Measurements from ENCODE around the gene MTCL1.

MTCL1 gene

DNA sequence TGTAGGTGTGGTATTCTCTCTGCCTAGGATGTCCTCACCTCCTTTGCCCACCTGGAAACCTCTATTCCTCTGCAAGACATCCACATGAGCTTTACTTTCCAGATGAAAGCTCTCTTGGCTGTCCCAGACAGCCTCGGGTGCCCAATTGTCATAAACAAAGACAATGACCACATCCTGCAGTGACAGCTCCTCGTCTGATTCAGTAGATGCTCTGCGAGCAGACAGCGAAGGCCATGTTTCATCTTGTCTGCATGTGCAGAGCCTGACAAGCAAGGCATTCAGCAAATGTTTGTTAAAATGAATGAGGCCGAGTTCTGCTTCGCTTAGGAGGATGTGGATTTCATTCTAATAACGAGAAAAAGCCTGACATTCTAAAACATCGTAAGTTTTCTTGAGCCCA is 150.9 kb downstream of the MTCL1 start:
- DNase-seq (no peak), ATAC-seq (ENCODE audit: insufficient read depth, low read depth) (peak; percentile 67)
- Histone ChIP-seq H3K27ac (ENCODE audit: low read length) (no peak overlapping the region), H3K9ac (ENCODE audit: low read depth, low read length) (no peak overlapping the region), H3K4me2 (ENCODE audit: insufficient read depth, low read length) (no peak overlapping the region), H3K4me3 (ENCODE audit: low read depth in 1 of 2, low read length in 2 of 2) (no peak overlapping the region), H3K79me2 (ENCODE audit: insufficient read depth, low read length) (no peaks in the 10 kb centered on the region), H3K27me3 (ENCODE audit: insufficient read depth, low read length, poor library complexity) (no peaks in the 10 kb centered on the region), H4K20me1 (ENCODE audit: insufficient read depth, low read length) (no peaks in the 10 kb centered on the region), H2AFZ (ENCODE audit: low read depth, low read length) (no peak overlapping the region), H3K36me3 (ENCODE audit: insufficient read depth, low read length) (no peaks in the 10 kb centered on the region), H3K9me3 (ENCODE audit: insufficient read depth, low read length, severe bottlenecking) (no peaks in the 10 kb centered on the region), H3K4me1 (ENCODE audit: insufficient read depth, low read length) (no peaks in the 10 kb centered on the region)
- TF ChIP-seq EZH2 (IDR thresholded peaks at IDR 0.05; ENCODE audit: borderline replicate concordance, low read depth, low read length, severe bottlenecking) = no peak
- TF ChIP-seq, protein P1, sequence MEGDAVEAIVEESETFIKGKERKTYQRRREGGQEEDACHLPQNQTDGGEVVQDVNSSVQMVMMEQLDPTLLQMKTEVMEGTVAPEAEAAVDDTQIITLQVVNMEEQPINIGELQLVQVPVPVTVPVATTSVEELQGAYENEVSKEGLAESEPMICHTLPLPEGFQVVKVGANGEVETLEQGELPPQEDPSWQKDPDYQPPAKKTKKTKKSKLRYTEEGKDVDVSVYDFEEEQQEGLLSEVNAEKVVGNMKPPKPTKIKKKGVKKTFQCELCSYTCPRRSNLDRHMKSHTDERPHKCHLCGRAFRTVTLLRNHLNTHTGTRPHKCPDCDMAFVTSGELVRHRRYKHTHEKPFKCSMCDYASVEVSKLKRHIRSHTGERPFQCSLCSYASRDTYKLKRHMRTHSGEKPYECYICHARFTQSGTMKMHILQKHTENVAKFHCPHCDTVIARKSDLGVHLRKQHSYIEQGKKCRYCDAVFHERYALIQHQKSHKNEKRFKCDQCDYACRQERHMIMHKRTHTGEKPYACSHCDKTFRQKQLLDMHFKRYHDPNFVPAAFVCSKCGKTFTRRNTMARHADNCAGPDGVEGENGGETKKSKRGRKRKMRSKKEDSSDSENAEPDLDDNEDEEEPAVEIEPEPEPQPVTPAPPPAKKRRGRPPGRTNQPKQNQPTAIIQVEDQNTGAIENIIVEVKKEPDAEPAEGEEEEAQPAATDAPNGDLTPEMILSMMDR (IDR thresholded peaks at IDR 0.05; ENCODE audit: borderline replicate concordance, extremely low read depth, low read length, poor library complexity, severe bottlenecking) = no peak

DNA sequence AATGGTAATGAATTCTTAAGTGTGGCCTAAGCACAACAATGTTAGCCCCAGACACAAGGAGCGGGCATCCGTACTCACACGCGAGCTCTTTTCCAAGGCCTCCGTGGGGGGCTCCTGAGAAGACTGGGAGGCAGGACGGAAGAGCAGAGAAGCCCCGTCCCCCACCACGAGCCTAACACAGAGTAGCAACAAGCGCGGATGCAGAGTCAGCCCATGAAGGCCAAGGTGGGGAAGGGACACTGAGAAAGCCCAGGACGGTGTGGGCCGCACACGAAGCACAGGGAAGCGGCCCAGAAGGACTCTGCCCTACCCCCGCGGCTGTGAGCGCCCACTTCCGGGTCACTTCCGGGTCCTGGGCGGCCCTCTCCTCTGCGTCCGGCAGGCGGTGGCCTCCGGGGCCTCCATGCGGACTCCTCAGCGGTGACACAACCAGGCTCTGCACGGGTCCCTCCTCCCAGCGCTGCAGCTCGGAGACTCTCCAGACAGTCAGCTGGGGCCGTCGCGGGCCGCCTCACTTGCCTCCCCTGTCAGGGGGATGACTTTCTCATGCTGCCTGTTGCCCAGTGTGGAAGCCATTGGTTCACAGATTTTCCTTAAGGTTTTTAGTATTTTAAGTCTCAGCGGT is 151.5 kb downstream of the MTCL1 start:
- Histone ChIP-seq H2AFZ (ENCODE audit: low read depth, low read length) (no peak overlapping the region), H3K9me3 (ENCODE audit: insufficient read depth, low read length, severe bottlenecking) (no peaks in the 10 kb centered on the region), H3K4me2 (ENCODE audit: insufficient read depth, low read length) (no peak overlapping the region), H3K27me3 (ENCODE audit: insufficient read depth, low read length, poor library complexity) (no peaks in the 10 kb centered on the region), H3K9ac (ENCODE audit: low read depth, low read length) (no peak overlapping the region), H3K4me1 (ENCODE audit: insufficient read depth, low read length) (no peaks in the 10 kb centered on the region), H3K79me2 (ENCODE audit: insufficient read depth, low read length) (no peaks in the 10 kb centered on the region), H4K20me1 (ENCODE audit: insufficient read depth, low read length) (no peaks in the 10 kb centered on the region), H3K27ac (ENCODE audit: low read length) (no peak overlapping the region), H3K4me3 (ENCODE audit: low read depth in 1 of 2, low read length in 2 of 2) (no peak overlapping the region), H3K36me3 (ENCODE audit: insufficient read depth, low read length) (no peaks in the 10 kb centered on the region)
- DNase-seq (no peak), ATAC-seq (ENCODE audit: insufficient read depth, low read depth) (no peak)
- TF ChIP-seq, protein P1 (IDR thresholded peaks at IDR 0.05; ENCODE audit: borderline replicate concordance, extremely low read depth, low read length, poor library complexity, severe bottlenecking) = no peak
- TF ChIP-seq EZH2 (IDR thresholded peaks at IDR 0.05; ENCODE audit: borderline replicate concordance, low read depth, low read length, severe bottlenecking) = no peak

DNA sequence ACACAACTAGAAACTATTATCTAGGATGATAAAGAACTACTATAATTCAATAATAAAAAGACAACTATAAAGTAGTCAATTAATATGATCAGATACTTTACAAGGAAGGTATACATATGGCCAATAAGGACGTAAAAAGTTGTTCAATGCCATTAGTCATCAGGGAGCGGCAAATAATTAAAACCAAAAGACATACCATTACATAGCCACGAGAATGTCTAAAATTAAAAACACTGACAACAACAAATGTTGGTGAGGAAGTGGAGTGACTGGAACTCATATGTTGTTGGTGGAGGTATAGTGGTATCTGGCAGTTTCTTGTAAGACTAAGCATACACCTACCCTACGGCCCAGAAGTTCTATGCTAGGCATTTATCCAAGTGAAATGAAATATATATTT is 152.4 kb downstream of the MTCL1 start:
- Histone ChIP-seq H3K9me3 (ENCODE audit: insufficient read depth, low read length, severe bottlenecking) (no peaks in the 10 kb centered on the region), H3K79me2 (ENCODE audit: insufficient read depth, low read length) (no peaks in the 10 kb centered on the region), H3K36me3 (ENCODE audit: insufficient read depth, low read length) (no peaks in the 10 kb centered on the region), H3K4me1 (ENCODE audit: insufficient read depth, low read length) (no peaks in the 10 kb centered on the region), H3K9ac (ENCODE audit: low read depth, low read length) (no peak overlapping the region), H4K20me1 (ENCODE audit: insufficient read depth, low read length) (no peaks in the 10 kb centered on the region), H3K27ac (ENCODE audit: low read length) (no peak overlapping the region), H2AFZ (ENCODE audit: low read depth, low read length) (no peak overlapping the region), H3K27me3 (ENCODE audit: insufficient read depth, low read length, poor library complexity) (no peaks in the 10 kb centered on the region), H3K4me3 (ENCODE audit: low read depth in 1 of 2, low read length in 2 of 2) (no peak overlapping the region), H3K4me2 (ENCODE audit: insufficient read depth, low read length) (no peak overlapping the region)
- ATAC-seq (ENCODE audit: insufficient read depth, low read depth) = no peak
- DNase-seq = no peak
- no peak for TF ChIP-seq EZH2 (IDR thresholded peaks at IDR 0.05; ENCODE audit: borderline replicate concordance, low read depth, low read length, severe bottlenecking)
- TF ChIP-seq, protein P1 (IDR thresholded peaks at IDR 0.05; ENCODE audit: borderline replicate concordance, extremely low read depth, low read length, poor library complexity, severe bottlenecking) = no peak
